Fibroblast of mammary gland (primary cell): ENCODE results near the gene DGUOK.

Source experiments
- DNase-seq: peaks from one replicate; pipeline ENCODE4 v3.0.0-alpha.2; 2010; ENCODE audit warnings: low read depth
- H3K4me3 ChIP-seq: 2 replicates; pipeline ENCODE4 v1.5.1; 2011; ENCODE audit warnings: low read depth, mild to moderate bottlenecking, low read length, moderate library complexity; ENCODE audit not compliant: control insufficient read depth
- TF ChIP-seq, protein P1 (sequence below): conservative IDR thresholded peaks from 2 replicates; pipeline ENCODE4 v1.5.1; 2011; ENCODE audit warnings: low read depth, low read length, inconsistent platforms; ENCODE audit not compliant: control insufficient read depth, insufficient read depth

Gene DGUOK

DNA sequence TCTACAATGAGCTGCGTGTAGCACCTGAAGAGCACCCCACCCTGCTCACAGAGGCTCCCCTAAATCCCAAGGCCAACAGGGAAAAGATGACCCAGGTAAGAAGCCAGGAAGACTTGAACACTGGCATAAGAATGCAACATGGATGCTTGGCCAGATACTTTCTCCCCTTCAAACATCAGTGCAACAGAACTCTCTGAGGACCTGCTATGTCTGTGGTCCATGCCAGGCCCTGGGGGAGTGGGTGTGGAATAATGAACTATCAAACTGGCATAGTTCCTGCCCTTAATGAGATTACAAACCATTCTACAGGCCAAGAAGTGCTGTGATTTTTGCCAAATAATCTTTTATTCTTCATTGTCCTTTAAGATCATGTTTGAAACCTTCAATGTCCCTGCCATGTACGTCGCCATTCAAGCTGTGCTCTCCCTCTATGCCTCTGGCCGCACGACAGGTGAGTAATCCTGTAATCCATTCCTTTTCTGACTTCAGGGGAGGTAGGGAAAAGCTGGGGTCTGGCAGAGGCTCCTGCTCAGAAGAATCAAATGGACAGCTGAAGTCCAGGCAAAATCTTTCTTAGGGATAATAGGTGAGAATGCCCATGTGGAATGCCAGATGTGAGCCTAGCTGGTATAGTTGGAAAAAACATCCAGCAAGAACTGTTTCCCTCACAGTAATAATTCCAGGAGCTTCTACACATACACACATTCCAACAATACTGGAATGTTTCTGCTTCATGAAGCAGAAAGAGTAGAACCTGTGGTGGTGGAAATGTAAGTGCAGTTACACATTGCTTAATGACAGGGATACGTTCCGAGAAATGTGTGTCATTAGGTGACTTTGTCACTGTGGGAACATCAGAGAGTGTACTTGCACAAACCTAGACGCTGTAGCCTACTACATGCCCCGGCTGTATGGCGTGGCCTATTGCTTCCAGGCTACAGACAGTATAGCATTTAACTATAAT is 17.7 kb upstream of the DGUOK start:
- no peak for DNase-seq
- TF ChIP-seq, protein P1, sequence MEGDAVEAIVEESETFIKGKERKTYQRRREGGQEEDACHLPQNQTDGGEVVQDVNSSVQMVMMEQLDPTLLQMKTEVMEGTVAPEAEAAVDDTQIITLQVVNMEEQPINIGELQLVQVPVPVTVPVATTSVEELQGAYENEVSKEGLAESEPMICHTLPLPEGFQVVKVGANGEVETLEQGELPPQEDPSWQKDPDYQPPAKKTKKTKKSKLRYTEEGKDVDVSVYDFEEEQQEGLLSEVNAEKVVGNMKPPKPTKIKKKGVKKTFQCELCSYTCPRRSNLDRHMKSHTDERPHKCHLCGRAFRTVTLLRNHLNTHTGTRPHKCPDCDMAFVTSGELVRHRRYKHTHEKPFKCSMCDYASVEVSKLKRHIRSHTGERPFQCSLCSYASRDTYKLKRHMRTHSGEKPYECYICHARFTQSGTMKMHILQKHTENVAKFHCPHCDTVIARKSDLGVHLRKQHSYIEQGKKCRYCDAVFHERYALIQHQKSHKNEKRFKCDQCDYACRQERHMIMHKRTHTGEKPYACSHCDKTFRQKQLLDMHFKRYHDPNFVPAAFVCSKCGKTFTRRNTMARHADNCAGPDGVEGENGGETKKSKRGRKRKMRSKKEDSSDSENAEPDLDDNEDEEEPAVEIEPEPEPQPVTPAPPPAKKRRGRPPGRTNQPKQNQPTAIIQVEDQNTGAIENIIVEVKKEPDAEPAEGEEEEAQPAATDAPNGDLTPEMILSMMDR = no peak
- no peak overlapping the region for H3K4me3 ChIP-seq

DNA sequence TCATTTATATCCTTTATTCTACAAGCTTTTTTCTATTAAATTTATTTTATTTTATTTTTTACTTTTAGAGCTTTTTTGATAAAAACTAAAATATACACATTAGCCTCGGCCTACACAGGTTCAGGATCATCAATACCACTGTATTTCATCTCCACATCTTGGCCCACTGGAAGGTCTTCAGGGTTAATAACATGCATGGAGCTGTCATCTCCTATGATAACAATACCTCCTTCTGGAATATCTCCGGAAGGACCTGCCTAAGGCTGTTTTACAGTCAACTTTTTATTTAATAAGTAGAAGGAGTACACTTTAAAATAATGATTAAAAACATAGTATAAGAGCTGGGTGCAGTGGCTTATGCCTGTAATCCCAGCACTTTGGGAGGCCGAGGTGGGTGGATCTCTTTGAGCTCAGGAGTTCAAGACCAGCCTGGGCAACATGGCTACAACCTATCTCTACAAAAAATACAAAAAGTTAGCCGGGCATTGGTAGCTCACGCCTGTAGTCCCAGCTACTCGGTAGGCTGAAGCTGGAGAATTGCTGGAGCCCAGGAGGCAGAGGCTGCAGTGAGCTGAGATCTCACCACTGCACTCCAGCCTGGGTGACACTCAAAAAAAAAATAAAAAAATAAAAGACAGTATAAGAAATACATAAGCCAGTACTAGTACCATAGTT is 15.7 kb upstream of the DGUOK start:
- TF ChIP-seq, protein P1 = no peak
- H3K4me3 ChIP-seq = no peak overlapping the region
- DNase-seq = no peak

DNA sequence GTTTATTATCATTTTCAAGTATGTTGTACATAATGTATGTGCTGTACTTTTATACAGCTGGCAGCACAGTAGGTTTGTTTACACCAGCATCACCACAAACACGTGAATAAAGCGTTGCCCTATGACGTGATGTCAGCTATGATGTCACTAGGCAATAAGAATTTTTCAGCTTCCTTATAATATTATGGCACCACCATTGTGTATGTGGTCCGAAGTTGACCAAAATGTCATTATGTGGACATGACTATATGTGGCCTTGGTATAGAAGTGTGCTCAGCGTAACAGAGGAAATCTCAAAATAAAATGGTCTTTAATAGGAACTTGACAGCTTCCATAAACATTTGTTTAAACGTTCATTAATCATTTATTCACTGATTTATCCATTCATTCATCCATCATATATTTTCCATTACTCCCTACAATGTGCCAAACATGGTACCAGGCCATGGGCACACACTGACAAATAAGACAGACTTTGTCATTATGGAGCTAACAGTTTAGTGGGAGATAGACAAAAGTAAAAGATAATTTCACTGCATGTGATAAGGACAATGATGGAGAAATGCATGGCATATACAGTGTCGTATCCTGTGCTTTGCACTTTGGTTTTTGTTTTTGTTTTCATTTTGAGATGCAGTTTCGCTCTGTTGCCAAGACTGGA is 15.0 kb upstream of the DGUOK start:
- H3K4me3 ChIP-seq = no peak overlapping the region
- DNase-seq = no peak
- TF ChIP-seq, protein P1 = no peak

DNA sequence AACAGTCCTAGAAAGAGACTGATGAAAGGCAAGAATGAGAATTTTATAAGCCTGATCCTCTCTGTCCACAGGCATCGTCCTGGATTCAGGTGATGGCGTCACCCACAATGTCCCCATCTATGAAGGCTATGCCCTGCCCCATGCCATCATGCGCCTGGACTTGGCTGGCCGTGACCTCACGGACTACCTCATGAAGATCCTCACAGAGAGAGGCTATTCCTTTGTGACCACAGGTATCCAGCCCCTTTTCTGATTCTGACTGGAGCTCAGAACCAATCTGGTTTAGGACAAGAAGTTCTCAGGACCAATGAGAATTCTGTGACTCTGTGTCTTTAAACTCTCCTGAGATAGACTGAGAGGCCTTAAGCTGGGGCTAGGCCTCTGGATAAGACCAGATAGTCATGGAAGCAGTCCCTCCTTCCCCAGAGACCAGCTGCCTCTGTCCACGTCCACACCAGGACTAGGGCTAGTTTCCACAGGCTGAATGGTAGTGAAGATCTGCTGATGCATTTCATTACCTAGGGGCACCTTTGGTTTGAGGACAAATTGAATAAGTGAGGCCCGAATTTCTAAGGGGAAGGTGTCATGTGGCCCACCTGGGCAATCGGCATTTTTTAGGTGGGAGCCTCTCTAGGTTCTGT is 13.1 kb upstream of the DGUOK start:
- no peak for DNase-seq
- TF ChIP-seq, protein P1 = no peak
- no peak overlapping the region for H3K4me3 ChIP-seq

DNA sequence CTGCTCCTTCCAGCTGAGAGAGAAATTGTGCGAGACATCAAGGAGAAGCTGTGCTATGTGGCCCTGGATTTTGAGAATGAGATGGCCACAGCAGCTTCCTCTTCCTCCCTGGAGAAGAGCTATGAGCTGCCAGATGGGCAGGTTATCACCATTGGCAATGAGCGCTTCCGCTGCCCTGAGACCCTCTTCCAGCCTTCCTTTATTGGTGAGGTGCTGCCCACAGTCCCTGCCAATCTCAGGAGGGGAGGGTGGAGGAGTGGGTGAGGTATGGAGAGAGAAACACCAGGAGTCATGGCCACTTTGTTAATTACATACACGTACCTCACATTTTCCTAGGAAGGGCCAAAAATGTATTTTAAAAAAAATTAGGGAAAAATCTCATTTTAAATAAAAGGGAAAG is 12.0 kb upstream of the DGUOK start:
- DNase-seq = no peak
- TF ChIP-seq, protein P1 = no peak
- H3K4me3 ChIP-seq = no peak overlapping the region

DNA sequence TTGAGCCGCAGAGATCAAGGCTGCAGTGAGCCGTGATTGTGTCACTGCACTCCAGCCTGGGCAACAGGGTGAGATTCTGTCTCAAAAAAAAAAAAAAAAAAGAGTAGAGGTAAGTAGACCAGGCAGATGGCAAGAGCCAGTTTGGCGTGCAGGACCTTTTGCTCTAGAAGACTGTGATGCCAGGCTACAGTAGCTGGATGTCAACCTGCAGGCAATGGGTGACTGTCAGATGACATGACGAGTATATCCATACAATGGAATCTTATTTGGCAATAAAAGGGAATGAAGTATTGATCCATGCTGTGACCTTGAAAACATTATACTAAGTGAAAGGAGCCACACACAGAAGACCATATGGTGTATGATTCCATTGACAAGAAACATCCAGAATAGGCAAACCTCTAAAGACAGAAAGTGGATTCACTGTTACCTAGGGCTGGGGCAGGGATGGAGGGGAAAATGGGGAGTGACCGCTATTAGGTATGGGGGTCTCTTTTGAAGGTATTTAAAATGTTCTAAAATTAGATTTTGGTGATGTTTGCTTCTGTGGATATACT is 11.2 kb upstream of the DGUOK start:
- H3K4me3 ChIP-seq = no peak overlapping the region
- TF ChIP-seq, protein P1 = no peak
- DNase-seq = no peak
